ENCODE results near the gene SLC6A6.

SLC6A6 gene

DNA sequence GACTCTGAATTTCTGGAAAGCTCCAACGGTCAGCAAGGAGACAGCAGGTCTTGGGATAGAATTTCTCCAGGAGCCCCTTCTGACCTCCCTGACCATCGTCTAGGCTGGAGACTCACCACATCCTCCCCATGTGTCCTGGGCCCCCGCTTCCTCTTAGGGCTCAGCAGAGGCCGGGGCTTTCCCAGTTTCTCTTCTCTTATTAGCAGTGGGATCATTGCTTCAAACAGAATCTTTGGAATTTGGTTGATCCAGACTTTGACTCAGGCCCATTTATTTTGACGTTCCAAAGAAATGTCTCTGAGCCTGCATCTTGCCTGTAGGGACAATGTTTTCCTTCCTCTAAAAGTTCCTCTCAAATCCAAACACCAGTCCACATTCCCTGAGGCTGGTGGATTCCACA lies 38.4 kb upstream of the SLC6A6 start:
- no peaks in the 10 kb centered on the region for H4K20me1 ChIP-seq (ENCODE audit: insufficient read depth, low read length)
- H3K4me2 ChIP-seq (ENCODE audit: low read length) = no peak overlapping the region
- H3K9ac ChIP-seq (ENCODE audit: low read length) = no peak overlapping the region
- no peak overlapping the region for H3K27ac ChIP-seq (ENCODE audit: low read depth, low read length, poor library complexity, severe bottlenecking)
- no peaks in the 10 kb centered on the region for H3K9me2 ChIP-seq (ENCODE audit: low read depth, low read length)
- H3K36me3 ChIP-seq (ENCODE audit: insufficient read depth, low read length) = no peaks in the 10 kb centered on the region
- peaks cover 4% of the 10 kb centered on the region for H3K4me1 ChIP-seq (ENCODE audit: insufficient read depth, low read length, severe bottlenecking)
- no peak overlapping the region for H2AFZ ChIP-seq (ENCODE audit: low read length)
- H3K9me3 ChIP-seq (ENCODE audit: low read length) = no peaks in the 10 kb centered on the region
- no peak overlapping the region for H3K4me3 ChIP-seq (ENCODE audit: low read depth, low read length, poor library complexity, severe bottlenecking)
- no peaks in the 10 kb centered on the region for H3K79me2 ChIP-seq (ENCODE audit: insufficient read depth, low read length)
- no peaks in the 10 kb centered on the region for H3F3A ChIP-seq (ENCODE audit: insufficient read depth, low read length)
- peaks cover 22% of the 10 kb centered on the region; the same call in 1 of the 2 replicates for H3K27me3 ChIP-seq (ENCODE audit: insufficient read depth, low read length)
- TF ChIP-seq, protein P1, sequence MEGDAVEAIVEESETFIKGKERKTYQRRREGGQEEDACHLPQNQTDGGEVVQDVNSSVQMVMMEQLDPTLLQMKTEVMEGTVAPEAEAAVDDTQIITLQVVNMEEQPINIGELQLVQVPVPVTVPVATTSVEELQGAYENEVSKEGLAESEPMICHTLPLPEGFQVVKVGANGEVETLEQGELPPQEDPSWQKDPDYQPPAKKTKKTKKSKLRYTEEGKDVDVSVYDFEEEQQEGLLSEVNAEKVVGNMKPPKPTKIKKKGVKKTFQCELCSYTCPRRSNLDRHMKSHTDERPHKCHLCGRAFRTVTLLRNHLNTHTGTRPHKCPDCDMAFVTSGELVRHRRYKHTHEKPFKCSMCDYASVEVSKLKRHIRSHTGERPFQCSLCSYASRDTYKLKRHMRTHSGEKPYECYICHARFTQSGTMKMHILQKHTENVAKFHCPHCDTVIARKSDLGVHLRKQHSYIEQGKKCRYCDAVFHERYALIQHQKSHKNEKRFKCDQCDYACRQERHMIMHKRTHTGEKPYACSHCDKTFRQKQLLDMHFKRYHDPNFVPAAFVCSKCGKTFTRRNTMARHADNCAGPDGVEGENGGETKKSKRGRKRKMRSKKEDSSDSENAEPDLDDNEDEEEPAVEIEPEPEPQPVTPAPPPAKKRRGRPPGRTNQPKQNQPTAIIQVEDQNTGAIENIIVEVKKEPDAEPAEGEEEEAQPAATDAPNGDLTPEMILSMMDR (IDR thresholded peaks at IDR 0.05; ENCODE audit: low read length) = no peak
- TF ChIP-seq EZH2 (IDR thresholded peaks at IDR 0.05; ENCODE audit: borderline replicate concordance, low read length) = no peak

GRCh38 chr3:14364580-14365292 lies 37.7 kb upstream of the SLC6A6 start:
- Histone ChIP-seq H3K4me1 (ENCODE audit: insufficient read depth, low read length, severe bottlenecking) (peaks cover 4% of the 10 kb centered on the region), H3K27ac (ENCODE audit: low read depth, low read length, poor library complexity, severe bottlenecking) (no peak overlapping the region)
- TF ChIP-seq EZH2 (IDR thresholded peaks at IDR 0.05; ENCODE audit: borderline replicate concordance, low read length) = no peak
- TF ChIP-seq, protein P1 (IDR thresholded peaks at IDR 0.05; ENCODE audit: low read length) = no peak

DNA sequence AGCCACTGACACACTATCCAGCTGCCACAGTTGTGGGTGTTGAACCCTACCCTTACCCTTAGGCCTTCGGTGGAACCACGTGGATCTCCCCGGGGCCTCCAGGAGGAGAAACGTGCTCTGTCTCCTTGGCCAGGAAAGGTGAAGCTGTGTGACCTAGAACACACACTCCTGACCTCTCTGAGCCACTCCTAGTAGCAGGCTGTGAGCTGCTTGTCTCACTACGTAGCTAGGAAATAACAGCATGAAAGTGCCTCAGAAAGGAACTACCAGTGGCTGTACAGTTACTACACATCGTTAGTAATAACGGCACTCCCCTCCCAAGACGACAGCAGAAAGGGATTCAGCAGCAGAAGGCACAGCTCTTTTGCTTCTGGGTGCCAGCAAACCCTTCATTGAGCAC lies 36.2 kb upstream of the SLC6A6 start:
- Histone ChIP-seq H3K9ac (ENCODE audit: low read length) (no peak overlapping the region), H3K4me2 (ENCODE audit: low read length) (no peak overlapping the region), H3K4me1 (ENCODE audit: insufficient read depth, low read length, severe bottlenecking) (peaks cover 4% of the 10 kb centered on the region), H2AFZ (ENCODE audit: low read length) (no peak overlapping the region), H3K9me2 (ENCODE audit: low read depth, low read length) (no peaks in the 10 kb centered on the region), H3K27ac (ENCODE audit: low read depth, low read length, poor library complexity, severe bottlenecking) (no peak overlapping the region), H3K36me3 (ENCODE audit: insufficient read depth, low read length) (no peaks in the 10 kb centered on the region), H3K9me3 (ENCODE audit: low read length) (no peaks in the 10 kb centered on the region), H4K20me1 (ENCODE audit: insufficient read depth, low read length) (no peaks in the 10 kb centered on the region), H3K27me3 (ENCODE audit: insufficient read depth, low read length) (peaks cover 22% of the 10 kb centered on the region; the same call in 1 of the 2 replicates), H3K79me2 (ENCODE audit: insufficient read depth, low read length) (no peaks in the 10 kb centered on the region), H3F3A (ENCODE audit: insufficient read depth, low read length) (no peaks in the 10 kb centered on the region), H3K4me3 (ENCODE audit: low read depth, low read length, poor library complexity, severe bottlenecking) (no peak overlapping the region)
- no peak for TF ChIP-seq EZH2 (IDR thresholded peaks at IDR 0.05; ENCODE audit: borderline replicate concordance, low read length)
- TF ChIP-seq, protein P1 (IDR thresholded peaks at IDR 0.05; ENCODE audit: low read length) = no peak

More at GRCh38 chr3:14364580-14365292, 37.7 kb upstream of the SLC6A6 start:
- Histone ChIP-seq H3K9me2 (ENCODE audit: low read depth, low read length) (no peaks in the 10 kb centered on the region), H3K36me3 (ENCODE audit: insufficient read depth, low read length) (no peaks in the 10 kb centered on the region), H3K4me2 (ENCODE audit: low read length) (no peak overlapping the region), H2AFZ (ENCODE audit: low read length) (no peak overlapping the region), H3F3A (ENCODE audit: insufficient read depth, low read length) (no peaks in the 10 kb centered on the region), H3K27me3 (ENCODE audit: insufficient read depth, low read length) (peaks cover 22% of the 10 kb centered on the region; the same call in 1 of the 2 replicates), H3K9ac (ENCODE audit: low read length) (no peak overlapping the region), H3K79me2 (ENCODE audit: insufficient read depth, low read length) (no peaks in the 10 kb centered on the region), H3K9me3 (ENCODE audit: low read length) (no peaks in the 10 kb centered on the region), H4K20me1 (ENCODE audit: insufficient read depth, low read length) (no peaks in the 10 kb centered on the region), H3K4me3 (ENCODE audit: low read depth, low read length, poor library complexity, severe bottlenecking) (no peak overlapping the region)

All from OCI-LY1 (cell line).